ENCODE measurements around the gene COL4A1.

COL4A1 gene

DNA sequence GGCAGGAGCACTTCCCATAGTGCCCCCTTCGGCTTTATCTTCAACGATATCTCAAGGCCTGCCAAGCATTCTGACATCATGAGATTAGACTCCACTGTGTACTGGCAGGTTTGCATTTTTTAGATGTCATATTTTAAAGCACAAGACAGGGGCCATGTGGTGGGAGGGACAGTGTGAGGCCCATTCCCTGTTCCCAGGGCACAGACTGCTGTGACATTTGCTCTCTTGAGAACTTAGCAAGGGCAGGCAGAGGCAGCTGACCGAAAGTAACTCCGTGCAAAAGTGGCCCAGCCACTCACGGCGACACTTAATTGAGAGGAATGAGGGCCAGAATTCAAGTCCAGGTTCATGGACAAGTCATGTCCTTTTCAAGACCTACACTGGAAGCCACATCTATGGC is 201.8 kb downstream of the COL4A1 start:
- DNase-seq: no peak

GRCh38 chr13:110103534-110103933 is 203.4 kb downstream of the COL4A1 start:
- DNase-seq: no peak

DNA sequence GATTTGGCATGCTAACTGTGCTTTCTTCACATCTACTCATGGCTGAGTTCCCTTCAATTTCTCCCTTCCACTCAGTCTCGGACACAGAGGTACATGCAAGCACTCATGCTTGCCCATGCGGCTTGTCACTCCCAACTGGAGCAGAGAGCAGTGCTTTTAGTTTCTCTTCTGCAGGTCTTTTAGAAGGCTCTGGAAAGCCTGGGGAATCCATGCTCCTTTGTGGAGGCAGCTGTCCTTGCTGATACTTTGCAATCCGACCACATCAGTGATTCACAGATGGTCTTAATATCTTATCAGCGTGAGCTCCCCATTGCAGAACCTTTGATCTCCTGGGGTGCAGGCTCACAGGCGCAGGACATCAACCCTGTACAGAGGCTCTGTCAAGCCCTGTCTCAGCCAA is 203.9 kb downstream of the COL4A1 start:
- DNase-seq: no peak

DNA sequence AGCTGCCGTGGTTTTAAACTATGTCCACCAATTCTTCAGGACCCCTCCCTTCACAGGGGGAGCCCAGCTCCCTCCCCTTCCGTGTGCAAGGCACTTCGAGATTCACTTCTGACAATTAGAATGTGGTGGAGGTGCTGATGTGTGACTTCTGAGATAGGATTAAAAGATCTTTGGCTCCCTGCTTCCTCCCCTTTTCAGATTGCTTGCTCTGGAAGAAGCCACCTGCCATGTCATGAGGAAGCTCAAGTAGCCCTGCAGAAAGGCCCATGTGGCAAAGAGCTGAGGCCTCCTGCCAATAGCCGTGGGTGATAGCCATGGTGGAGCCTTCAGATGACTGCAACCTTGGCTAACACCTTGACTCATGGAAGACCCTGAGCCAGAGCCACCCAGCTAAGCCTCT is 204.9 kb downstream of the COL4A1 start:
- DNase-seq: no peak

- DNase-seq: no peak
Measured at GRCh38 chr13:110099922-110100321, 207.0 kb downstream of the COL4A1 start.

Data from NCI-H2029 (cell line).